ENCODE measurements around the gene PACS1.
"Not testable (repeated sequence)": the region's sequence is repeated elsewhere in the genome, so short reads cannot be mapped to it uniquely, and the experiment has no call there.

The PACS1 gene

GRCh38 chr11:66275984-66276612 is 206.0 kb downstream of the PACS1 start:
- no peak for DNase-seq (ENCODE audit: low read depth in 2 of 2)

- not testable (repeated sequence) for DNase-seq (ENCODE audit: low read depth in 2 of 2)
Measured at GRCh38 chr11:66276619-66277018, 206.5 kb downstream of the PACS1 start.

- not testable (repeated sequence) for DNase-seq (ENCODE audit: low read depth in 2 of 2)
Measured at GRCh38 chr11:66277064-66277463, 207.0 kb downstream of the PACS1 start.

- no peak for DNase-seq (ENCODE audit: low read depth in 2 of 2)
Measured at GRCh38 chr11:66277471-66278362, 207.6 kb downstream of the PACS1 start, which contains the start of gene CNIH2. Gene CNIH2 (plus strand): TSS chr11:66278175. CDS start chr11:66278457, 282 bp downstream.

- DNase-seq (ENCODE audit: low read depth in 2 of 2), result no peak
Measured at GRCh38 chr11:66278363-66279091, 208.5 kb downstream of the PACS1 start.

GRCh38 chr11:66279092-66279734 is 209.1 kb downstream of the PACS1 start:
- no peak for DNase-seq (ENCODE audit: low read depth in 2 of 2)

GRCh38 chr11:66280428-66280827 is 210.4 kb downstream of the PACS1 start:
- DNase-seq (ENCODE audit: low read depth in 2 of 2), result no peak

- DNase-seq (ENCODE audit: low read depth in 2 of 2), result no peak
Measured at GRCh38 chr11:66281001-66281400, 210.9 kb downstream of the PACS1 start.

- no peak for DNase-seq (ENCODE audit: low read depth in 2 of 2)
Measured at GRCh38 chr11:66281776-66282467, 211.8 kb downstream of the PACS1 start.

- DNase-seq (ENCODE audit: low read depth in 2 of 2), result peak; percentile 73 to 74
Measured at GRCh38 chr11:66282468-66283455, 212.7 kb downstream of the PACS1 start.

- DNase-seq (ENCODE audit: low read depth in 2 of 2), result no peak
Measured at GRCh38 chr11:66283461-66284105, 213.5 kb downstream of the PACS1 start.

- DNase-seq (ENCODE audit: low read depth in 2 of 2), result no peak
Measured at GRCh38 chr11:66284526-66285078, 214.5 kb downstream of the PACS1 start.

- DNase-seq (ENCODE audit: low read depth in 2 of 2), result no peak
Measured at GRCh38 chr11:66285250-66285947, 215.3 kb downstream of the PACS1 start.

GRCh38 chr11:66286699-66287098 is 216.6 kb downstream of the PACS1 start:
- no peak for DNase-seq (ENCODE audit: low read depth in 2 of 2)

GRCh38 chr11:66287211-66287888 is 217.3 kb downstream of the PACS1 start:
- no peak for DNase-seq (ENCODE audit: low read depth in 2 of 2)

GRCh38 chr11:66287889-66288670 is 218.0 kb downstream of the PACS1 start:
- no peak for DNase-seq (ENCODE audit: low read depth in 2 of 2)

All from fibroblast of skin of left biceps (primary cell).